A673 (cell line): ENCODE data around the gene WIF1. TPM values are rescaled to one million over a fixed set of nuclear protein-coding genes. Genes with fewer than 3 reads are reported as not detected.

ENCODE experiments used
- BruUV-seq: library from RNA; stranded (reverse); fragments of 400-500 nt; replicated peaks from 2 replicates; lab custom pipeline; 2021; lab: Mats Ljungman, UMichigan
- CTCF ChIA-PET: fragments of 300-600 bp; sonication (Branson Sonifier 250); formaldehyde crosslinking; loops from one replicate; lab custom pipeline; 2022; ENCODE audit warnings: antibody characterized with exemption; lab: Charles Lee
- POLR2A ChIA-PET: fragments of 300-600 bp; sonication (Branson Sonifier 250); formaldehyde crosslinking; loops from one replicate; lab custom pipeline; 2022; ENCODE audit warnings: antibody characterized with exemption; ENCODE audit not compliant: low non-redundant PET; lab: Charles Lee
- DNase-seq: peaks from one replicate; pipeline ENCODE4 v3.0.0-alpha.2; 2015; ENCODE audit warnings: low spot score
- H3K27ac ChIP-seq: fragments of 200-600 bp; sonication (generic); 2 replicates; pipeline ENCODE4 v1.5.1; 2016; ENCODE audit warnings: mixed run types, low read depth, mild to moderate bottlenecking, mixed read lengths, antibody characterized with exemption, low read length; ENCODE audit not compliant: poor library complexity, severe bottlenecking
- H3K27me3 ChIP-seq: fragments of 200-600 bp; sonication (generic); replicated peaks from 2 replicates; pipeline ENCODE4 v1.6.1; 2017; ENCODE audit warnings: mixed run types, low read depth, mild to moderate bottlenecking, mixed read lengths, antibody characterized with exemption, low read length; ENCODE audit not compliant: insufficient read depth, poor library complexity
- H3K36me3 ChIP-seq: fragments of 200-600 bp; sonication (generic); 2 replicates; pipeline ENCODE4 v1.6.1; 2016; ENCODE audit warnings: mixed run types, mild to moderate bottlenecking, mixed read lengths, antibody characterized with exemption, low read length; ENCODE audit not compliant: insufficient read depth, poor library complexity, severe bottlenecking
- H3K4me1 ChIP-seq: fragments of 200-600 bp; sonication (generic); 2 replicates; pipeline ENCODE4 v1.6.1; 2017; ENCODE audit warnings: mixed run types, mild to moderate bottlenecking, mixed read lengths, antibody characterized with exemption, low read length; ENCODE audit not compliant: insufficient read depth, poor library complexity, severe bottlenecking
- H3K4me3 ChIP-seq: fragments of 200-600 bp; sonication (generic); 2 replicates; pipeline ENCODE4 v1.5.1; 2016; ENCODE audit warnings: low read depth, mixed run types, mild to moderate bottlenecking, mixed read lengths, low read length; ENCODE audit not compliant: poor library complexity, severe bottlenecking
- H3K9me3 ChIP-seq: fragments of 200-600 bp; sonication (generic); 2 replicates; pipeline ENCODE4 v1.6.1; 2016; ENCODE audit warnings: mixed run types, low read depth, mild to moderate bottlenecking, mixed read lengths, antibody characterized with exemption, low read length; ENCODE audit not compliant: poor library complexity, severe bottlenecking
- CTCF ChIP-seq: fragments of 300-800, 200-600 bp; sonication (generic); conservative IDR thresholded peaks from 2 replicates; pipeline ENCODE4 v1.5.1; 2017; ENCODE audit warnings: low read depth, mild to moderate bottlenecking, antibody characterized with exemption, low read length, moderate library complexity, mixed read lengths
- EZH2 ChIP-seq: fragments of 200-600 bp; sonication (generic); IDR thresholded peaks from 2 replicates; pipeline ENCODE4 v1.6.1; 2017; ENCODE audit warnings: borderline replicate concordance, low read depth, mild to moderate bottlenecking, mixed read lengths, antibody characterized with exemption, low read length; ENCODE audit not compliant: poor library complexity, severe bottlenecking
- intact Hi-C: fragments of 100-400 bp; cut with micrococcal nuclease; formaldehyde crosslinking; loops from one replicate; pipeline ENCODE4 v1.10.0; 2022; ENCODE audit not compliant: unreplicated experiment
- total RNA-seq: library from RNA; stranded (reverse); gene quantifications from 2 replicates; pipeline ENCODE4 v1.2.3, GENCODE V29; 2021

The WIF1 gene
- total RNA-seq, 1 experiment from 2014 or later = not detected

GRCh38 chr12:65147312-65147905 lies 26.3 kb upstream of the WIF1 start:
- BruUV-seq = no TSS peak
- ChIA-PET CTCF (no interaction called here), POLR2A (interaction anchor here (0.6 kb wide), 1 partner anchor 198 kb away, joined by 6 read pairs; no protein-coding TSS in a partner anchor)
- intact Hi-C loops = no loop called here
- Histone ChIP-seq H3K36me3 (no peaks in the 10 kb centered on the region), H3K27me3 (no peaks in the 10 kb centered on the region), H3K4me1 (no peaks in the 10 kb centered on the region), H3K9me3 (no peaks in the 10 kb centered on the region), H3K4me3 (no peak overlapping the region), H3K27ac (no peak overlapping the region)
- TF ChIP-seq EZH2 = no peak
- DNase-seq = no peak

- Histone ChIP-seq H3K27me3 (no peaks in the 10 kb centered on the region), H3K4me1 (peaks cover 21% of the 10 kb centered on the region), H3K9me3 (no peaks in the 10 kb centered on the region), H3K27ac (no peak overlapping the region), H3K36me3 (no peaks in the 10 kb centered on the region), H3K4me3 (no peak overlapping the region)
- CTCF ChIA-PET = no interaction called here
- DNase-seq = no peak
- POLR2A ChIA-PET = no interaction called here
- BruUV-seq = no TSS peak
- intact Hi-C loops = no loop called here
- TF ChIP-seq EZH2 = no peak
These were observed 19.6 kb upstream of the WIF1 start for GRCh38 chr12:65140738-65141137.

GRCh38 chr12:65139389-65139788 lies 18.3 kb upstream of the WIF1 start:
- no peaks in the 10 kb centered on the region for H3K9me3 ChIP-seq
- ChIA-PET CTCF (no interaction called here), POLR2A (no interaction called here)
- intact Hi-C loops = no loop called here
- no peaks in the 10 kb centered on the region for H3K27me3 ChIP-seq
- no peak overlapping the region for H3K4me3 ChIP-seq
- BruUV-seq = no TSS peak
- DNase-seq = peak; percentile 43
- no peak for TF ChIP-seq CTCF
- no peak for TF ChIP-seq EZH2
- peaks cover 21% of the 10 kb centered on the region for H3K4me1 ChIP-seq
- H3K36me3 ChIP-seq = no peaks in the 10 kb centered on the region
- no peak overlapping the region for H3K27ac ChIP-seq

GRCh38 chr12:65133879-65134278 lies 12.8 kb upstream of the WIF1 start:
- H3K9me3 ChIP-seq = no peaks in the 10 kb centered on the region
- no peaks in the 10 kb centered on the region for H3K36me3 ChIP-seq
- no peak overlapping the region for H3K4me3 ChIP-seq
- BruUV-seq = no TSS peak
- POLR2A ChIA-PET = no interaction called here
- DNase-seq = no peak
- H3K27ac ChIP-seq = no peak overlapping the region
- H3K4me1 ChIP-seq = peaks cover 5% of the 10 kb centered on the region
- intact Hi-C loops = no loop called here
- no peak for TF ChIP-seq CTCF
- no peak for TF ChIP-seq EZH2
- H3K27me3 ChIP-seq = peaks cover 42% of the 10 kb centered on the region
- CTCF ChIA-PET = no interaction called here
